Stimulated activated CD8-positive, alpha-beta memory T cell treated with anti-CD3 and anti-CD28 coated beads, Interleukin-12 subunit alpha, Interleukin-12 subunit beta, amount 100 ng/mL, for 1 hour (primary cell): ENCODE data around the gene NUP210.

Experiments used
- DNase-seq: peaks from one replicate; pipeline ENCODE4 v3.0.0-alpha.2; 2020; ENCODE audit warnings: low read depth

NUP210 gene

DNA sequence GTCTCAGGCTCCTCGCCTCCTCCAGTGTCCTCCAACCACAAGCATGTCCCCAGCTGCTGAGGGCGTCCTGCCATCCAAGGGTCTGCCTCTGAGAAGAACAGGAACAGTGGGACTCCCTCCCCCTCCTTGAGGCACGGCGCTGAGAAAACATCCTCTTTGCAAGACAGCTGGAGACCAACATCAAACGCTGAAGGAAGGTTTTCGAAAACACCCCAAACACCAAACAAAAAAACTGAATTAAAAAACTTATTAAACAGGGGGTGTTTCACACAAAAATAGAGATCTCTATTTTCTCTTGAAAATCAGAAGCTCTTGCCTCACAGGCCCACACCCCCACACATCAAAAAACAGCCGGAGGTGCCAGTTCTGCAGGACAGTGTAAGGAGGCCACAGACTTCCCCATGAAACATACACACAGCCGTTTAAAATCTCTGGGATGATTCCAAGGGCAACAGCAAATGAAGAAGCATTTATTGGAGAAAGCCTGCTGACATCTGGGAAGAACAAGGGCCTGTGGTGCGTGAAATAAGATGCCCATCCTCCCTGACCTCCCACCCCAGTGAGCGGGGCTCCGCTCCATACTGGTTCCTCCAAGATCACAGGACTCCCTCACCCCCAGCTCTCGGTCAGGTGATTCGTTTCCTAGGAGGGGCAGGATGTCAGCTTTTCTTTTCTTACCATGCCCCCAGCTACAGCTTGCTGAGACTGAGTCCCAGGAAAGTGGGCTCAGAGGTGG lies 71.3 kb downstream of the NUP210 start:
- DNase-seq: no peak

DNA sequence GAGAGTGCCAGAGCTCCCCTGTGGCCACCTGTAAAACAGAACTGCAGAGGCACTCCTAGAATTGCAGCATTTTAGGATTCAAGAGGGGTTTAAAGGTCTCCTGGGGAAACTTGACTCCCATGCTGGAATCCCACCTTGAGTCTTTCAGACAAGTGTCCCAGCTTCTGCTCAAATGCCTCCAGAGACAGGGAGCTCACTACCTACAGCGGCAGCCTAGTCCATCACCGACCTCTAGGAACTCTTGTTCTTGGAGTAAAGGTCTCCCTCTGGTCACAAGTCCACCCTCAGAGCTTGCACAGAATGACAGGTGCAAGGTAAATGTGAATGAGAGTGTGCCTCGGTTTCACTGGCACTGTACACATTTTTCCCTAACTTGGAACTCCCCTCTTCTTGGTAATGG lies 72.0 kb downstream of the NUP210 start:
- DNase-seq: no peak

- no peak for DNase-seq
Measured at GRCh38 chr3:13347390-13347950, 72.7 kb downstream of the NUP210 start.

DNA sequence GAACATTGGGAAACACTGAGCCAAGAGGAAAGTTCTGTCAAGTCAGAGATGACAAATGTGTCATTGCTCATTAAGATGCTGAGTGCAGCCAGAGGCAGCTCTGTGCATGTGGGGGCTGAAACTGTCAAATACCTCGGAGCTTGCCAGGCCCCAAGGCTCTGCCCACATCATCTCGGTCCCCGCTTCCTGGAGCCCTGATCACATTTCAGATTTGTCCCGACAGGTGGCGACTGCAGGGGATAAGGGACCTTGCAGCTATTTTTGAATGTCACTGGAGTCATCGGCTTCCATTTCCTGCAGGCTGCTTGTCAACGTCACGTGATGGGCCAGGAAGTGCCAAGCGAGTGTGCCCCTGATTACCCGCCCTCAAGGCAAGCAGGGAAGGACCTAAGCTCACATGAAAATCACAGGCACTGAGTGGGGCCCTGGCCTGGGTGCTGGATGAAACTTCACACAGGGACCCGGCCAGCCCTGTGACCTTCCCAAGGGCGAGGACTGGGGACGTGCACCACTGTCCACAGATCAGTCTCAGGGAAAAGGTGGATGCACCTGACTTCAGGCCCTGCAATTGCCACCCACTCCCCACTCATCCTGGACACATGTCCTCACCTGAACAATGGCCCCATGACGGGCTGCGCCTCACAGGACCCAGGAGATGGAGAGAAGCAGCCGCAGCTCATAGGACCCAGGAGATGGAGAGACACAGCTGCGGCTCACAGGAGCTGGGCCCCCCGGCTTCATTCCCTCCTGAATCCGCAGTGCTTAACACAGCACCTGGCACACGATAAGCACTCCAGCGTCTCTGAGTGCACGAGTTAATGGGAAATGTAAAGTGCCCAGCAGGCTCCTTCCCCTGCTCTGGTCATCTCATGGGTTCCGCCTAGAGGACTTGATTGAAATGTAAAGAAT lies 73.4 kb downstream of the NUP210 start:
- peak; percentile 42 for DNase-seq

- no peak for DNase-seq
Measured at GRCh38 chr3:13345772-13346171, 74.3 kb downstream of the NUP210 start.

GRCh38 chr3:13345284-13345683 lies 74.8 kb downstream of the NUP210 start:
- DNase-seq: no peak

- DNase-seq: no peak
Measured at GRCh38 chr3:13344663-13345062, 75.5 kb downstream of the NUP210 start.

GRCh38 chr3:13343601-13344000 lies 76.5 kb downstream of the NUP210 start:
- no peak for DNase-seq

DNA sequence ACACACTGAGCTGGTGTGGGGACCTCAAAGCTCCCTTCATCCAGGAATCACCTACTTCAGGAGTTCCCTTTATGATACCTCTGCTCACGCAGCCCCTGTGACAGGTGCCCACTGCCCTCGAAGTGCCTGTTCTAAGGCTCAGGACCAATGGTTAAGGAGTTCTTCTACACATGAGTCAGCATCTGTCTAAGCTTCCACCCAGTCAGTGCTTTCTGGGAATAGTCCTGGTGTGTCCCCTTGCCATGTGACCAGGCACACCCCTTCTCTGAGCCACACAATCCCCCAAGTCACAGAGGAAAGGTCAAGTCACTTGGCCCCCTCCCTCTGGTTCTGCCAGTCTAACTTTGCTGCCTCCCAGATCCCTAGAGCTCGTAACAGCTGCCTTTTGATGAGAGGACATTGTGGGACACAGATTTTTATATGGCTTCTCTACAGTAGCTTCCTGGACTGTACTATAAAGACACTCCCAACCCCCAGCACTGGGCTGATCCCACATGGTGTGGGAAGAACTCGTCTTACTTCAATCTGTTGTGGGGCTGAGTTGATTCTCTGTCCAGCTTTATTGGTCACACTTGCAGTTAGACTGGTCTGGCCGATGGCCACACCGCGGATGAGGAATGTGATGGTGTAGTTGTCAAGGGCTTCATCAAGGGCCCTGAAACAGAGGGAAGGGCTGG lies 78.8 kb downstream of the NUP210 start:
- DNase-seq: no peak

- no peak for DNase-seq
Measured at GRCh38 chr3:13339833-13340232, 80.3 kb downstream of the NUP210 start.

DNA sequence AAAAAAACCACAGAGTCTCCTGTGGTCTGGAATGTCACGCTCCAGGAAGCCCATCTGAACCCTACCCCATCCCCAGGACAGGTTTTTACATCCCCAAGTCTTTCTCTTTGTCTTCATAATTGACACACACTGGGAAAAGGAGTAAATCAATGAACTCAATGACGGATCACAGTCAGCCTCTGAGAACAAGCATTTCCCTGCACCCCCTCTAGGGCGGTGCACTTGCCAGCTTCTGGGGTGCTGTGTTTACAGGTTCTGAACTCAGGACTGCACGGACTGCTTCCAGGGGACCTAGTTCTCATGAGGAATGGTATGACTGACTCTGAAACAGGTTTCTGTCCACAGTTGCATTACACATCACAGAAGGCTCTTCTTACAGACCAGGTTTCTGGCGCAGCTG lies 81.1 kb downstream of the NUP210 start:
- DNase-seq: no peak

DNA sequence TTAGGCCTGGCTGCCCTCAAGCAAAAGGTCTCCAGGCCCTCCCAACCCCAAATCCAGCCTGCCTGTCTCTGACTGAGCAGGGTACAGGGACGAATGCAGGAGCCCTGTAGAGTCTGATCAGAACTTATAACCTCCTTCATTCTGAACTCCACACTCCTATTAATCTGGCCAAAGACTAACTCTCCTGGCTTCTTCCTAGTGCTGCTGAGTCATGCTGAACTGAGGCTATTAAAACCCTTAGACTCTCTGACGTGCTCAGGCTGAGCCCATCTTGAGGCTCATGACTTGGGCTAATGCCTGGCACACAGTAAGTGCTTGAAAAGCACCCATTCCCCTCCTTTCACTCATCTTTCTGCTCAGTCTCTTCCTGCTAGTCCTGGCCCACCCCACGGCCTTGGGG lies 81.9 kb downstream of the NUP210 start:
- no peak for DNase-seq

- no peak for DNase-seq
Measured at GRCh38 chr3:13336592-13336991, 83.5 kb downstream of the NUP210 start.

- DNase-seq: no peak
Measured at GRCh38 chr3:13335503-13335902, 84.6 kb downstream of the NUP210 start.

DNA sequence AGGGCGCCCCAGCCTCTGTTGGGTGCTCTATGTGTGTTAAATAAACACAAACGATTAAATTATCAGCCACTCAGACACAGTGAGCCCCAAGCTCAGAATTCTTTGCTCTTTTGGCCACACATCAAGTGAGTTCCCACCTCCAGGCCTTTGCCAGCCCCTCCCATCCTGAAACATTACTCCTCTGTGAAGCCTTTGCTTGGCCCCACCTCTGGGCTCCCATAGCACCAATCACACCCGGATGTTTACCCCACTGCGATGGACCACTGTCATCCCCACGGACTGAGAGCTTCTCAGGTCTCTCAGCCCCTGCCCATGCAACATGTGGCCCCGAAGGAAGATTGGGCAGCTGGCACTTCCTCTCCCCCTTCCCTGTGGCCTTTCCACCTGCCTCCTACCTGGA lies 85.1 kb downstream of the NUP210 start:
- DNase-seq: no peak

DNA sequence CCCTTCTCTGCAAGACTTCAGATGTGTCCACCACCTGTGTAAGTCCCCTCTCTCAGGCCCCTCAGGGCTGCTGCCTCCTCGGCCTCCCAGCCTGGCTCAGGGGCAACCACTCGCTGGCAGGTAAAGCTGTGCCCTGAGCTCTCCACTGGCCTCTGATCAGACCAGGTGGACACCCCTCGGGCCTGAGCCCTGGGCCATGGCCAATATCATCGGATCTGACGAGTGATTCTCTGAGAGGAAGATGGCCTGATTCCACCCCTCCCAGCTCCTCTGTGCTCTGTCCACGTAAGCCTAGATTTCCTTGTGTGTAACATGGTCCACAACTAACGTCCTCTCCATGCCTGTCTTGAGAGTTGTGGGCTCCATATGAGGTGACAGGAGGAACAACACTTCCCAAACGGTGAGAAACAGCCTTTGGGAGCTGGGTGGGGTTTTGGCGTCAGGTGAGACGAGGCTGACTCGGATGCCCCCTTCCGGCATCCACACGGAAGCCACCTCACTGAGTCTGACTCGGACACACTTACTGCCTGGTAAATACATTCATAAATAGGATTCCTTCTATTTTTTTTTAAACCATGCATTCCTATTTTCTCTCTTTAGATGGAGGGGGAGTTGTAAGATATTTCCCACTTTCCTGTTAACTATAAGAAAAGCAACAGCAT lies 86.8 kb downstream of the NUP210 start:
- DNase-seq: no peak

- DNase-seq: no peak
Measured at GRCh38 chr3:13332740-13333139, 87.4 kb downstream of the NUP210 start.

GRCh38 chr3:13332158-13332557 lies 88.0 kb downstream of the NUP210 start:
- DNase-seq: no peak

DNA sequence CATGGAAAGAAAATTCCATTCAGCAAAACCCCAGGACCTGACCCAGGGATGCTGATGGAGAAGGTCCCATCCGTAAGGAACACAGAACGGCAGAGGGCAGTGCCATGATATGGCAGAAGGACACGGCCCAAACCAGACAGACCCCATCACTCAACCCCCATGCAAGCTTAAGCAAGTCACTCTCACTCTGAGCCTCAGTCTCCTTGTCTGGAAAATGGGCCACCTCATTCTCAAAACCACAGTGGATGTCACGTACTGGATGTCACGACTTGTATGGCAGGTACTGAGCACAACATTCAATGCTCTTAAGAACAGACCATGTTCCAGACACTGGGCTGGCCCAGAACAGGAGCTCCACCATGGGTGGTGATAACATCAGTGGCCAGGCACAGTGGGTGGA lies 90.4 kb downstream of the NUP210 start:
- no peak for DNase-seq

- DNase-seq: no peak
Measured at GRCh38 chr3:13325892-13326443, 94.2 kb downstream of the NUP210 start.

DNA sequence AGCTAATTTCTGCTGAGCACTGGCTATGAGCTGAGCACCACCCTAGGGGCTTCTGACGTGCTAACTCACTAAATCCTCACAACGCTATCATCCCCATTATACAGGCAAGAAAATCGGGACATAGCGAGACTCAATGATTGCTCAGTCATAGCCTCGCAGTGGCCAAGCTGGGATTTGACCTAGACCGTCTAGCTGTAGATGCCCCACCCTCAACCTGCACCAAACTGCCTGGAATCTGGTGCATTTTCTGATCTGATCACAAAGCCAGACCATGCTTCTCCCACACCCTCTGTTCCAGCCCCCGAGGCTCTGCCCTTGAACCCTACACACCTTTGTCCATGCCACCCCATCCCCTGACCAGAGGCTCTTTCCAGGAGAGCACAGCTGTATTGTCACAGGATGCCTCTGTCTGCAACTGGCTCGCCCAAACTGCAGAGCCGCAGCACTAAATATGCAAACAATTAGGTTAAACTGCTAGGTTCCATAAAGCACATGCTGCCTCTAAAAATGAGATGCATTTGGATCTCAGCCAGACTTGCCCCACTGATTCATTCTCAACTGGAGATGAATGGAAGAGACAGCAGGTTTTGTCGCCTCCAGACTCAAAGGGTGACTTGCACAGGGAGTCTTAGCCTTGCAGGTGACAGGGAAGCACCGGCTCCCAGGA lies 95.2 kb downstream of the NUP210 start:
- no peak for DNase-seq
